ENCODE measurements around the gene BTBD3. TPM values are rescaled to one million over a fixed set of nuclear protein-coding genes. Genes with fewer than 3 reads are reported as not detected.

Gene BTBD3
- total RNA-seq, 6 donors from 2014 or later: 17.9 to 47.7 (median 25.1) TPM

GRCh38 chr20:11891077-11891775, 26.5 kb upstream of the BTBD3 start:
- H3K27ac ChIP-seq: peak overlapping the region; percentile 88 to 93 (median 90)
- WGBS, 2 donors: 0 to 1% methylated on average over 10 to 50 of the region's 72 CpGs

GRCh38 chr20:11891776-11892545, 25.7 kb upstream of the BTBD3 start:
- peak overlapping the region; percentile 23 to 94 (median 79) for H3K4me3 ChIP-seq
- DNase-seq (peak in 1 of 2 donors; percentile 77), ATAC-seq (ENCODE audit: low FRiP score in 2 of 2) (peak; percentile 47 to 52)
- H3K9me3 ChIP-seq: no peaks in the 10 kb centered on the region
- no peak for TF ChIP-seq POLR2AphosphoS5 (IDR thresholded peaks at IDR 0.05)
- no peaks in the 10 kb centered on the region for H3K36me3 ChIP-seq
- H3K27ac ChIP-seq: peak overlapping the region; percentile 88 to 93 (median 90)
- H3K27me3 ChIP-seq: no peaks in the 10 kb centered on the region
- WGBS, 2 donors: 1% methylated on average over 17 of the region's 17 CpGs
- H3K4me1 ChIP-seq: peaks cover 10 to 19% (median 16%) of the 10 kb centered on the region in 4 donors

More at GRCh38 chr20:11891077-11891775, 26.5 kb upstream of the BTBD3 start:
- Histone ChIP-seq H3K4me1 (peaks cover 10 to 18% (median 15%) of the 10 kb centered on the region in 4 donors), H3K36me3 (no peaks in the 10 kb centered on the region), H3K9me3 (no peaks in the 10 kb centered on the region), H3K27me3 (no peaks in the 10 kb centered on the region), H3K4me3 (peak overlapping the region; percentile 65 to 94 (median 92))
- DNase-seq (peak; percentile 45 to 93), ATAC-seq (ENCODE audit: low FRiP score in 2 of 2) (peak; percentile 47 to 71)
- TF ChIP-seq POLR2A (IDR thresholded peaks at IDR 0.05) (peak in 1 of 4 donors; percentile 31), EP300 (IDR thresholded peaks at IDR 0.05) (no peak)

GRCh38 chr20:11894062-11894461, 23.6 kb upstream of the BTBD3 start:
- 80 to 81% methylated on average over 6 of the region's 6 CpGs for WGBS, 2 donors
- no peaks in the 10 kb centered on the region for H3K36me3 ChIP-seq
- H3K9me3 ChIP-seq: no peaks in the 10 kb centered on the region
- H3K27me3 ChIP-seq: no peaks in the 10 kb centered on the region
- ATAC-seq (ENCODE audit: low FRiP score in 2 of 2) (no peak), DNase-seq (no peak)
- H3K27ac ChIP-seq: no peak overlapping the region
- H3K4me3 ChIP-seq: no peak overlapping the region
- TF ChIP-seq POLR2AphosphoS5 (IDR thresholded peaks at IDR 0.05) (no peak), POLR2A (IDR thresholded peaks at IDR 0.05) (no peak), EP300 (IDR thresholded peaks at IDR 0.05) (no peak)
- peaks cover 10 to 25% (median 16%) of the 10 kb centered on the region in 4 donors for H3K4me1 ChIP-seq

GRCh38 chr20:11895861-11896387, 21.8 kb upstream of the BTBD3 start:
- Histone ChIP-seq H3K9me3 (no peaks in the 10 kb centered on the region), H3K4me3 (no peak overlapping the region), H3K36me3 (no peaks in the 10 kb centered on the region), H3K27me3 (no peaks in the 10 kb centered on the region), H3K27ac (peak overlapping the region in 1 of 4 donors; percentile 31), H3K4me1 (peaks cover 10 to 19% (median 16%) of the 10 kb centered on the region in 4 donors)
- WGBS, 2 donors: 34 to 36% methylated on average over 6 of the region's 6 CpGs
- no peak for DNase-seq
- TF ChIP-seq POLR2A (IDR thresholded peaks at IDR 0.05) (no peak), EP300 (IDR thresholded peaks at IDR 0.05) (no peak), CTCF (IDR thresholded peaks at IDR 0.05) (no peak), POLR2AphosphoS5 (IDR thresholded peaks at IDR 0.05) (no peak)
- no peak for ATAC-seq (ENCODE audit: low FRiP score in 2 of 2)

GRCh38 chr20:11901127-11901526, 16.6 kb upstream of the BTBD3 start:
- peaks cover 0 to 7% (median 3%) of the 10 kb centered on the region in 4 donors for H3K4me1 ChIP-seq
- 97 to 100% methylated on average over 3 of the region's 3 CpGs for WGBS, 2 donors
- no peak for TF ChIP-seq EP300 (IDR thresholded peaks at IDR 0.05)
- no peak for TF ChIP-seq POLR2A (IDR thresholded peaks at IDR 0.05)
- no peak for TF ChIP-seq CTCF (IDR thresholded peaks at IDR 0.05)
- TF ChIP-seq POLR2AphosphoS5 (IDR thresholded peaks at IDR 0.05): no peak
- DNase-seq: no peak
- H3K9me3 ChIP-seq: no peaks in the 10 kb centered on the region
- H3K4me3 ChIP-seq: no peak overlapping the region
- H3K27ac ChIP-seq: no peak overlapping the region
- ATAC-seq (ENCODE audit: low FRiP score in 2 of 2): no peak
- no peaks in the 10 kb centered on the region for H3K36me3 ChIP-seq
- H3K27me3 ChIP-seq: no peaks in the 10 kb centered on the region

GRCh38 chr20:11902285-11902697, 15.4 kb upstream of the BTBD3 start:
- TF ChIP-seq POLR2AphosphoS5 (IDR thresholded peaks at IDR 0.05) (no peak), CTCF (IDR thresholded peaks at IDR 0.05) (no peak), POLR2A (IDR thresholded peaks at IDR 0.05) (no peak), EP300 (IDR thresholded peaks at IDR 0.05) (no peak)

More at GRCh38 chr20:11902285-11902697, 15.4 kb upstream of the BTBD3 start:
- H3K27me3 ChIP-seq: no peaks in the 10 kb centered on the region
- DNase-seq (no peak), ATAC-seq (ENCODE audit: low FRiP score in 2 of 2) (no peak)
- H3K4me3 ChIP-seq: no peak overlapping the region
- peaks cover 0 to 3% (median 1%) of the 10 kb centered on the region in 4 donors for H3K4me1 ChIP-seq
- no peaks in the 10 kb centered on the region for H3K9me3 ChIP-seq
- H3K36me3 ChIP-seq: no peaks in the 10 kb centered on the region
- no peak overlapping the region for H3K27ac ChIP-seq
- WGBS, 2 donors: 90 to 92% methylated on average over 2 of the region's 2 CpGs
